GM18870 (cell line): ENCODE data around the gene MRPL48.
"Not testable (repeated sequence)": the region's sequence is repeated elsewhere in the genome, so short reads cannot be mapped to it uniquely, and the experiment has no call there.

Source experiments
- ATAC-seq: cut with Tn5 transposase; IDR thresholded peaks from one replicate; pipeline ENCODE4 v1.9.1; 2021; ENCODE audit warnings: moderate library complexity; ENCODE audit not compliant: unreplicated experiment

The MRPL48 gene

GRCh38 chr11:73787643-73788558 is at the start of gene MRPL48:
Gene MRPL48 (plus strand): TSS chr11:73787874. CDS start chr11:73787972, 98 bp downstream.
- peak; percentile 73 for ATAC-seq

GRCh38 chr11:73743045-73743444 is 44.6 kb upstream of the MRPL48 start:
- ATAC-seq, result no peak

- ATAC-seq, result no peak
These were observed 41.0 kb upstream of the MRPL48 start for GRCh38 chr11:73746701-73747100.

- no peak for ATAC-seq
These were observed 39.9 kb upstream of the MRPL48 start for GRCh38 chr11:73747762-73748161.

- no peak for ATAC-seq
These were observed 39.4 kb upstream of the MRPL48 start for GRCh38 chr11:73748300-73748699.

GRCh38 chr11:73749118-73749517 is 38.6 kb upstream of the MRPL48 start:
- no peak for ATAC-seq

- ATAC-seq, result no peak
These were observed 37.4 kb upstream of the MRPL48 start for GRCh38 chr11:73750228-73750627.

GRCh38 chr11:73750862-73751261 is 36.8 kb upstream of the MRPL48 start:
- not testable (repeated sequence) for ATAC-seq

GRCh38 chr11:73752216-73752867 is 35.3 kb upstream of the MRPL48 start:
- no peak for ATAC-seq

- no peak for ATAC-seq
These were observed 34.8 kb upstream of the MRPL48 start for GRCh38 chr11:73752903-73753302.

- ATAC-seq, result no peak
These were observed 33.7 kb upstream of the MRPL48 start for GRCh38 chr11:73753938-73754337.

GRCh38 chr11:73755670-73756069 is 32.0 kb upstream of the MRPL48 start:
- no peak for ATAC-seq

- no peak for ATAC-seq
These were observed 30.1 kb upstream of the MRPL48 start for GRCh38 chr11:73757598-73757997.

- no peak for ATAC-seq
These were observed 29.2 kb upstream of the MRPL48 start for GRCh38 chr11:73758451-73758850.

GRCh38 chr11:73759610-73760134 is 28.0 kb upstream of the MRPL48 start:
- ATAC-seq, result no peak

- no peak for ATAC-seq
These were observed 27.5 kb upstream of the MRPL48 start for GRCh38 chr11:73760135-73760678.

GRCh38 chr11:73760679-73761402 is 26.8 kb upstream of the MRPL48 start, which contains the start of gene RAB6A:
Gene RAB6A (minus strand): TSS chr11:73761074. CDS start chr11:73760635, 439 bp downstream.
- peak; percentile 93 for ATAC-seq

- no peak for ATAC-seq
These were observed 26.2 kb upstream of the MRPL48 start for GRCh38 chr11:73761403-73761945.

GRCh38 chr11:73762732-73763131 is 24.9 kb upstream of the MRPL48 start:
- no peak for ATAC-seq

- no peak for ATAC-seq
These were observed 20.9 kb upstream of the MRPL48 start for GRCh38 chr11:73766763-73767162.
